SK-N-SH (cell line): Measurements from ENCODE around the gene S100A7. TPM values are rescaled to one million over a fixed set of nuclear protein-coding genes. Genes with fewer than 3 reads are reported as not detected.

ENCODE experiments used
- CTCF ChIA-PET: fragments of 300-600, 350-600 bp; formaldehyde crosslinking; extraction: SDS; loops from one replicate; lab custom pipeline; 2021; lab: Yijun Ruan, JAX
- POLR2A ChIA-PET: fragments of 350-600 bp; sonication (Branson Sonifier 250); formaldehyde crosslinking; extraction: SDS; loops from one replicate; lab custom pipeline; 2020; ENCODE audit warnings: antibody characterized with exemption, inconsistent platforms; lab: Yijun Ruan, JAX
- DNase-seq: peaks from one replicate; pipeline ENCODE4 v3.0.0; 2012
- H2AFZ ChIP-seq: fragments of 200-600 bp; sonication (generic); 2 replicates; pipeline ENCODE4 v1.8.1; 2016; ENCODE audit warnings: antibody characterized with exemption, mild to moderate bottlenecking, low read depth
- H3F3A ChIP-seq: fragments of 200-600 bp; sonication (generic); replicated peaks from 2 replicates; pipeline ENCODE3; 2016; ENCODE audit warnings: antibody characterized with exemption, mild to moderate bottlenecking; ENCODE audit not compliant: insufficient read depth
- H3K27ac ChIP-seq, 2 experiments: fragments of 200-500 bp in 1 of 2; fragments of 200-600 bp in 1 of 2; sonication (Bioruptor generic) in 1 of 2; sonication (generic), shearing (Covaris generic) in 1 of 2; 2 replicates each; pipeline versions ENCODE4 v1.5.1 to v1.6.1; 2014 to 2016; ENCODE audit warnings: low read depth in 2 of 2, inconsistent platforms in 1 of 2, low read length in 1 of 2, mild to moderate bottlenecking in 1 of 2, mixed read lengths in 1 of 2
- H3K27me3 ChIP-seq: fragments of 200-600 bp; sonication (generic), shearing (Covaris generic); 2 replicates; pipeline ENCODE4 v1.6.1; 2016; ENCODE audit warnings: mixed run types; ENCODE audit not compliant: insufficient read depth
- H3K36me3 ChIP-seq, 2 experiments: fragments of 200-500 bp in 1 of 2; fragments of 200-600 bp in 1 of 2; sonication (Bioruptor generic) in 1 of 2; sonication (generic) in 1 of 2; replicated peaks in 1 of 2; 2 replicates each; pipeline versions ENCODE3 to v1.5.1; 2014 to 2016; ENCODE audit warnings: low read length in 1 of 2, mild to moderate bottlenecking in 1 of 2; ENCODE audit not compliant: insufficient read depth in 2 of 2, control insufficient read depth in 1 of 2
- H3K4me1 ChIP-seq, 2 experiments: fragments of 200-500 bp in 1 of 2; fragments of 200-600 bp in 1 of 2; sonication (Bioruptor generic) in 1 of 2; sonication (generic), shearing (Covaris generic) in 1 of 2; 2 replicates each; pipeline versions ENCODE4 v1.5.1 to v1.6.1; 2014 to 2016; ENCODE audit warnings: low read depth in 1 of 2, low read length in 1 of 2, mixed run types in 1 of 2; ENCODE audit not compliant: insufficient read depth in 2 of 2, control insufficient read depth in 1 of 2
- H3K4me2 ChIP-seq: fragments of 200-600 bp; sonication (generic), shearing (Covaris generic); 2 replicates; pipeline ENCODE4 v1.6.1; 2017; ENCODE audit warnings: mixed run types
- H3K4me3 ChIP-seq, 2 experiments: fragments of 200-500 bp in 1 of 2; fragments of 200-600 bp in 1 of 2; sonication (Bioruptor generic) in 1 of 2; sonication (generic), shearing (Covaris generic) in 1 of 2; 2 replicates each; pipeline versions ENCODE4 v1.5.1 to v1.8.1; 2014 to 2016; ENCODE audit warnings: low read depth in 2 of 2, inconsistent platforms in 1 of 2, low read length in 1 of 2, mild to moderate bottlenecking in 1 of 2, mixed read lengths in 1 of 2, moderate library complexity in 1 of 2
- H3K79me2 ChIP-seq: fragments of 200-600 bp; sonication (generic); 2 replicates; pipeline ENCODE4 v1.8.1; 2017; ENCODE audit warnings: mild to moderate bottlenecking; ENCODE audit not compliant: insufficient read depth
- H3K9ac ChIP-seq: fragments of 200-600 bp; sonication (generic); 2 replicates; pipeline ENCODE4 v1.6.1; 2017; ENCODE audit warnings: mixed run types
- H3K9me2 ChIP-seq: fragments of 200-600 bp; sonication (generic); 2 replicates; pipeline ENCODE4 v1.6.1; 2017; ENCODE audit warnings: mixed run types
- H3K9me3 ChIP-seq: fragments of 200-600 bp; sonication (generic); 2 replicates; pipeline ENCODE4 v1.6.1; 2017; ENCODE audit warnings: mixed run types, mild to moderate bottlenecking, moderate library complexity
- H4K20me1 ChIP-seq: fragments of 200-600 bp; sonication (generic); 2 replicates; pipeline ENCODE4 v1.6.1; 2017; ENCODE audit warnings: mild to moderate bottlenecking, mixed run types; ENCODE audit not compliant: insufficient read depth
- CHD2 ChIP-seq: fragments of 150-350 bp; IDR thresholded peaks from 2 replicates; pipeline ENCODE4 v1.6.1; 2018; ENCODE audit warnings: low read length; ENCODE audit not compliant: partially characterized antibody
- EZH2phosphoT487 ChIP-seq: fragments of 200-600 bp; sonication (generic); IDR thresholded peaks from 2 replicates; pipeline ENCODE4 v1.6.1; 2017; ENCODE audit warnings: low read depth, mixed run types, mild to moderate bottlenecking, antibody characterized with exemption, moderate library complexity, borderline replicate concordance
- GATA2 ChIP-seq: sonication (generic); formaldehyde crosslinking; IDR thresholded peaks from 2 replicates; pipeline ENCODE4 v1.5.0; 2020; ENCODE audit warnings: mild to moderate bottlenecking, missing genetic modification reagents
- NFIC ChIP-seq: IDR thresholded peaks from 2 replicates; pipeline ENCODE4 v1.4.0; 2012; ENCODE audit warnings: borderline replicate concordance
- RAD21 ChIP-seq: IDR thresholded peaks from 2 replicates; pipeline ENCODE4 v1.6.1; 2012; ENCODE audit warnings: mild to moderate bottlenecking, low read length
- RCOR1 ChIP-seq: fragments of 150-350 bp; IDR thresholded peaks from 2 replicates; pipeline ENCODE4 v1.6.1; 2017; ENCODE audit warnings: antibody characterized with exemption, low read length
- RFX5 ChIP-seq: IDR thresholded peaks from 2 replicates; pipeline ENCODE4 v1.6.1; 2012; ENCODE audit warnings: mild to moderate bottlenecking, improper control_type of control experiment, low read length
- RXRA ChIP-seq: IDR thresholded peaks from 2 replicates; pipeline ENCODE4 v1.4.0; 2012; ENCODE audit warnings: low read depth, mild to moderate bottlenecking, borderline replicate concordance
- SIN3A ChIP-seq: IDR thresholded peaks from 2 replicates; pipeline ENCODE4 v1.6.1; 2012; ENCODE audit warnings: low read depth, mild to moderate bottlenecking, low read length, moderate library complexity, borderline replicate concordance
- SMC3 ChIP-seq: IDR thresholded peaks from 2 replicates; pipeline ENCODE4 v1.6.1; 2012; ENCODE audit warnings: low read depth, low read length, improper control_type of control experiment
- TAF1 ChIP-seq: IDR thresholded peaks from 2 replicates; pipeline ENCODE4 v1.6.1; 2012; ENCODE audit warnings: low read depth, mild to moderate bottlenecking, low read length, moderate library complexity, borderline replicate concordance
- TCF12 ChIP-seq: IDR thresholded peaks from 2 replicates; pipeline ENCODE4 v1.4.0; 2012
- TEAD4 ChIP-seq: IDR thresholded peaks from 2 replicates; pipeline ENCODE4 v1.4.0; 2012; ENCODE audit warnings: mild to moderate bottlenecking, borderline replicate concordance; ENCODE audit not compliant: insufficient read depth
- USF1 ChIP-seq: IDR thresholded peaks from 2 replicates; pipeline ENCODE4 v1.4.0; 2012; ENCODE audit warnings: low read depth, borderline replicate concordance
- YY1 ChIP-seq: IDR thresholded peaks from 2 replicates; pipeline ENCODE4 v1.4.0; 2012; ENCODE audit warnings: low read depth, mild to moderate bottlenecking
- WGBS: methylation state at CpG from one replicate; pipeline ENCODE4 v1.1.6; 2017; ENCODE audit warnings: low lambda C conversion rate; 5-methylcytosine and 5-hydroxymethylcytosine counted together
- polyA plus RNA-seq, 3 experiments: library from polyadenylated mRNA; depleted of rRNA; stranded (reverse); fragments of >200 nt; gene quantifications; 2 replicates each; pipeline ENCODE4 v1.2.3, GENCODE V29; 2012
- TF ChIP-seq, protein P1 (sequence below): IDR thresholded peaks from 2 replicates; pipeline ENCODE4; 2012
- TF ChIP-seq, protein P2 (sequence below): fragments of 150-350 bp; IDR thresholded peaks from 2 replicates; pipeline ENCODE4 v1.6.1; 2017; ENCODE audit warnings: antibody characterized with exemption, low read length, low read depth, borderline replicate concordance
- TF ChIP-seq, protein P3 (sequence below): IDR thresholded peaks from 2 replicates; pipeline ENCODE4 v1.4.0; 2012; ENCODE audit warnings: low read depth, borderline replicate concordance

The S100A7 gene
- polyA plus RNA-seq, 1 of the 3 experiments (the other 2 are of a cell fraction) = not detected

DNA sequence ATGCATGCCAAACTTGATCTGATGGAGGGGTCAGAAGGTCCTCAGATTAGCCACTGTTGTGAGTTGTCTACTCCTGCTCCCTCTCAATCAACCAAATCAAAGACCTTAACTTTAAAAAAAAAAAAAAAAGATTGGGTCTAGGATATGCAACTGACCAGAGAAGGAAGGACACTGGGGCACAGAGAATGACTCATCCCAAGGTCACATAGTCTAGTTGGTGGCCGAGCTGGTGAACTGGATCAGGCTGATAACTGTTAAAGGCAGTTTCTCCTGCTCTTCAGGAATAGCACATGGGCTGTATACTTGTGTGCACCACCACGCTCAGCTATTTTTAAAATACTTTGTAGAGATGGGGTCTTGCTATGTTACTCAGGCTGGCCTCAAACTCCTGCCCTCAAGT is 14.8 kb upstream of the S100A7 start:
- peaks cover 0 to 12% of the 10 kb centered on the region in 2 experiments; a peak in 1 of 4 replicates for H3K4me1 ChIP-seq
- TF ChIP-seq GATA2 = no peak
- no peak for TF ChIP-seq EZH2phosphoT487
- no peak for TF ChIP-seq TCF12
- no peak for DNase-seq
- H3K9ac ChIP-seq = no peak overlapping the region
- H4K20me1 ChIP-seq = no peaks in the 10 kb centered on the region
- CTCF ChIA-PET = interaction anchor here (1.4 to 1.8 kb wide), 3 partner anchors 18 to 123 kb away, joined by 3 to 12 read pairs (median 5); no protein-coding TSS in a partner anchor
- no peak overlapping the region for H3K4me2 ChIP-seq
- H3K27me3 ChIP-seq = no peaks in the 10 kb centered on the region; the same call in 1 of the 2 replicates
- no peaks in the 10 kb centered on the region for H3K9me2 ChIP-seq
- H3K27ac ChIP-seq = no peak overlapping the region
- no peaks in the 10 kb centered on the region for H3K36me3 ChIP-seq
- H3F3A ChIP-seq = no peaks in the 10 kb centered on the region
- H2AFZ ChIP-seq = no peak overlapping the region
- no peak overlapping the region for H3K4me3 ChIP-seq
- POLR2A ChIA-PET = no interaction called here
- WGBS = 45% methylated on average over 2 of the region's 2 CpGs
- H3K79me2 ChIP-seq = no peaks in the 10 kb centered on the region
- H3K9me3 ChIP-seq = no peaks in the 10 kb centered on the region

DNA sequence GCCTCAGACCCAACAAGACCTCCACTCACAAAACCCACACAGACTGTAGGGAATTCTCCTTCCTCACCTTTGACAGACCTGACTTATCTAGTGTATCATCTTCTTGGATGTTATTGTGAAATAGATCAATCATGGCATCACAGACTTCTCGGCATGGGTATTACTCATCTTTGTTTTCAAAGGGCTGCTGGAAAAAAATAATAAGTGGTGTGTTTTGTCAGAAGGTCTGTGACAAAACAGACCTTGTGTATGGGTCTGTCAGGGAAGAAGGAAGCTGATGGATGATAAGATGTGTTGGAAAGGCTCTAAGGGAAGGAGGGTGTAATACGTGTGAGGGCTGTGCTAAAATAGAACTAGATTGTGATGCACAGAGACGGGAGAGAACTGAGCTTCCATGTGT is 13.9 kb upstream of the S100A7 start:
- no peak overlapping the region for H3K27ac ChIP-seq
- H3F3A ChIP-seq = no peaks in the 10 kb centered on the region
- ChIA-PET CTCF (interaction anchor here (1.8 kb wide), 1 partner anchor 21 kb away, joined by 12 read pairs; no protein-coding TSS in a partner anchor), POLR2A (no interaction called here)
- H2AFZ ChIP-seq = no peak overlapping the region
- no peak overlapping the region for H3K4me3 ChIP-seq
- H4K20me1 ChIP-seq = no peaks in the 10 kb centered on the region
- H3K27me3 ChIP-seq = no peaks in the 10 kb centered on the region; the same call in 1 of the 2 replicates
- no peak for DNase-seq
- no peak overlapping the region for H3K9ac ChIP-seq
- no peaks in the 10 kb centered on the region for H3K9me3 ChIP-seq
- peaks cover 0 to 12% of the 10 kb centered on the region in 2 experiments; a peak in 1 of 4 replicates for H3K4me1 ChIP-seq
- no peaks in the 10 kb centered on the region for H3K79me2 ChIP-seq
- TF ChIP-seq, protein P1, sequence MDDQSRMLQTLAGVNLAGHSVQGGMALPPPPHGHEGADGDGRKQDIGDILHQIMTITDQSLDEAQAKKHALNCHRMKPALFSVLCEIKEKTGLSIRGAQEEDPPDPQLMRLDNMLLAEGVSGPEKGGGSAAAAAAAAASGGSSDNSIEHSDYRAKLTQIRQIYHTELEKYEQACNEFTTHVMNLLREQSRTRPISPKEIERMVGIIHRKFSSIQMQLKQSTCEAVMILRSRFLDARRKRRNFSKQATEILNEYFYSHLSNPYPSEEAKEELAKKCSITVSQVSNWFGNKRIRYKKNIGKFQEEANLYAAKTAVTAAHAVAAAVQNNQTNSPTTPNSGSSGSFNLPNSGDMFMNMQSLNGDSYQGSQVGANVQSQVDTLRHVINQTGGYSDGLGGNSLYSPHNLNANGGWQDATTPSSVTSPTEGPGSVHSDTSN = 0 out of 2 replicates have a peak, but pooled peaks have one; percentile 12
- TF ChIP-seq CHD2 = no peak
- no peak for TF ChIP-seq RXRA
- TF ChIP-seq, protein P2, sequence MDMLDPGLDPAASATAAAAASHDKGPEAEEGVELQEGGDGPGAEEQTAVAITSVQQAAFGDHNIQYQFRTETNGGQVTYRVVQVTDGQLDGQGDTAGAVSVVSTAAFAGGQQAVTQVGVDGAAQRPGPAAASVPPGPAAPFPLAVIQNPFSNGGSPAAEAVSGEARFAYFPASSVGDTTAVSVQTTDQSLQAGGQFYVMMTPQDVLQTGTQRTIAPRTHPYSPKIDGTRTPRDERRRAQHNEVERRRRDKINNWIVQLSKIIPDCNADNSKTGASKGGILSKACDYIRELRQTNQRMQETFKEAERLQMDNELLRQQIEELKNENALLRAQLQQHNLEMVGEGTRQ = no peak
- no peak for TF ChIP-seq RAD21
- no peak for TF ChIP-seq NFIC
- no peaks in the 10 kb centered on the region for H3K36me3 ChIP-seq
- no peak overlapping the region for H3K4me2 ChIP-seq
- no peaks in the 10 kb centered on the region for H3K9me2 ChIP-seq
- WGBS = 18% methylated on average over 3 of the region's 3 CpGs

DNA sequence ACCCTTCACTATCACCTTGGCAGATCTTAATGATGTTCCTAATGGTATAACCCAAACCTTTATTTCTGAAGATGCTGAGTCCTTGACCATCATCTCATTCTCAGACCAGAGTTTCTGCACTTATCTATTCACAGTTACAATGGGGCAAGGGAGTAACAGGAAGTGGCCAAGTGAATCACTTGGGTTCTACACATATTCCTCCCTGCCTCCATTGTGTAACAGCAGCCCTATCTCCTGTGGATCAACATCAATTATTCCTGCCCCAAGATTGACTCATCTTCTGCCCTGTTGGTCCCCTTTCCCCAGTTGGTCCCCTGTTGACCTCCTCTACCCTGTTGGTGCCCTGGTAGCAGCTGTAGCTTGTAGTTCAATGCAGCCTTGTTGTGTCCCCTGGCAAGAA is 10.3 kb upstream of the S100A7 start:
- TF ChIP-seq USF1 = no peak
- no peak for TF ChIP-seq SIN3A
- TF ChIP-seq RFX5 = no peak
- no peak for TF ChIP-seq TAF1
- no peak for TF ChIP-seq RAD21
- TF ChIP-seq TEAD4 = no peak
- TF ChIP-seq YY1 = no peak
- no peak for TF ChIP-seq SMC3
- no peak for TF ChIP-seq EZH2phosphoT487
- TF ChIP-seq, protein P3, sequence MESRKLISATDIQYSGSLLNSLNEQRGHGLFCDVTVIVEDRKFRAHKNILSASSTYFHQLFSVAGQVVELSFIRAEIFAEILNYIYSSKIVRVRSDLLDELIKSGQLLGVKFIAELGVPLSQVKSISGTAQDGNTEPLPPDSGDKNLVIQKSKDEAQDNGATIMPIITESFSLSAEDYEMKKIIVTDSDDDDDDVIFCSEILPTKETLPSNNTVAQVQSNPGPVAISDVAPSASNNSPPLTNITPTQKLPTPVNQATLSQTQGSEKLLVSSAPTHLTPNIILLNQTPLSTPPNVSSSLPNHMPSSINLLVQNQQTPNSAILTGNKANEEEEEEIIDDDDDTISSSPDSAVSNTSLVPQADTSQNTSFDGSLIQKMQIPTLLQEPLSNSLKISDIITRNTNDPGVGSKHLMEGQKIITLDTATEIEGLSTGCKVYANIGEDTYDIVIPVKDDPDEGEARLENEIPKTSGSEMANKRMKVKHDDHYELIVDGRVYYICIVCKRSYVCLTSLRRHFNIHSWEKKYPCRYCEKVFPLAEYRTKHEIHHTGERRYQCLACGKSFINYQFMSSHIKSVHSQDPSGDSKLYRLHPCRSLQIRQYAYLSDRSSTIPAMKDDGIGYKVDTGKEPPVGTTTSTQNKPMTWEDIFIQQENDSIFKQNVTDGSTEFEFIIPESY = no peak
- no peak for TF ChIP-seq RCOR1
- CTCF ChIA-PET = interaction anchor here (5.9 kb wide), 1 partner anchor 24 kb away, joined by 79 read pairs; no protein-coding TSS in a partner anchor

More for the DNA sequence above, 10.3 kb upstream of the S100A7 start:
- no peak overlapping the region for H3K4me2 ChIP-seq
- H3F3A ChIP-seq = no peaks in the 10 kb centered on the region
- POLR2A ChIA-PET = no interaction called here
- no peak for DNase-seq
- no peaks in the 10 kb centered on the region for H3K27me3 ChIP-seq
- no peak overlapping the region for H3K9ac ChIP-seq
- no peak overlapping the region for H3K4me3 ChIP-seq
- no peak overlapping the region for H3K27ac ChIP-seq
- 0 out of 4 replicates have a peak, but pooled peaks cover 0 to 4% of the 10 kb centered on the region in 2 experiments for H3K4me1 ChIP-seq
- H2AFZ ChIP-seq = no peak overlapping the region
- no peaks in the 10 kb centered on the region for H3K9me2 ChIP-seq
- H3K36me3 ChIP-seq = no peaks in the 10 kb centered on the region
- H3K9me3 ChIP-seq = no peaks in the 10 kb centered on the region
- no peaks in the 10 kb centered on the region for H4K20me1 ChIP-seq
- H3K79me2 ChIP-seq = no peaks in the 10 kb centered on the region
